H1 (cell line): Measurements from ENCODE around the gene PRLH. TPM values are rescaled to one million over a fixed set of nuclear protein-coding genes. Genes with fewer than 3 reads are reported as not detected.

Source experiments
- EP300 ChIP-seq, 2 experiments: IDR thresholded peaks; 1 replicate in 1 of 2; 2 replicates in 1 of 2; pipeline ENCODE4 v1.6.1; 2011 to 2012; ENCODE audit warnings: low read depth in 2 of 2, low read length in 2 of 2, mild to moderate bottlenecking in 2 of 2, borderline replicate concordance in 1 of 2, inconsistent platforms in 1 of 2, moderate library complexity in 1 of 2
- GABPA ChIP-seq: IDR thresholded peaks from 2 replicates; pipeline ENCODE4 v1.6.1; 2011; ENCODE audit warnings: mild to moderate bottlenecking, low read length, moderate library complexity, borderline replicate concordance; ENCODE audit not compliant: insufficient read depth
- POLR2A ChIP-seq, 2 experiments: IDR thresholded peaks; 1 replicate in 1 of 2; 2 replicates in 1 of 2; pipeline ENCODE4 v1.6.1; 2011; ENCODE audit warnings: low read depth in 2 of 2, low read length in 2 of 2, mild to moderate bottlenecking in 2 of 2; ENCODE audit errors: control extremely low read depth in 1 of 2
- RFX5 ChIP-seq: IDR thresholded peaks from 2 replicates; pipeline ENCODE4 v1.6.1; 2011; ENCODE audit warnings: low read depth, low read length, improper control_type of control experiment, borderline replicate concordance
- SUZ12 ChIP-seq: fragments of 200-600 bp; sonication (generic); IDR thresholded peaks from 2 replicates; pipeline ENCODE4 v1.6.1; 2012; ENCODE audit warnings: mild to moderate bottlenecking, inconsistent platforms, low read length, moderate library complexity, mixed read lengths
- YY1 ChIP-seq: IDR thresholded peaks from 2 replicates; pipeline ENCODE4 v1.6.1; 2011; ENCODE audit warnings: low read depth, mild to moderate bottlenecking, low read length
- polyA plus RNA-seq, 7 experiments: library from polyadenylated mRNA; depleted of rRNA in 3 of 7; stranded (reverse) in 5 of 7; unstranded in 2 of 7; fragments of >200 nt in 5 of 7; fragments of 200-250 nt in 2 of 7; gene quantifications; 1 replicate in 5 of 7; 2 replicates in 1 of 7; 4 replicates in 1 of 7; pipeline versions ENCODE4 v1.2.1 to v1.2.3, GENCODE V29; 2011 to 2013; ENCODE audit warnings: missing spikeins in 2 of 7, mixed read lengths in 2 of 7
- total RNA-seq: library from RNA; stranded (reverse); fragmentation: NEBNext Ultra II Directional; extraction: Animal tissue kit (Norgen Biotek cat#: 25700); gene quantifications from 2 replicates; pipeline ENCODE4 v1.2.1, GENCODE V29; 2021
- TF ChIP-seq, protein P1 (sequence below): fragments of 300-600 bp; sonication (generic); IDR thresholded peaks from 2 replicates; pipeline ENCODE4 v1.7.1; 2012; ENCODE audit warnings: low read length, moderate library complexity, mild to moderate bottlenecking, inconsistent platforms; ENCODE audit not compliant: insufficient replicate concordance
- TF ChIP-seq, protein P2 (sequence below): IDR thresholded peaks from 2 replicates; pipeline ENCODE4 v1.6.1; 2012; ENCODE audit warnings: low read length, inconsistent platforms
- TF ChIP-seq, protein P3 (sequence below): IDR thresholded peaks from 2 replicates; pipeline ENCODE4 v1.6.1; 2011; ENCODE audit warnings: low read depth, mild to moderate bottlenecking, low read length; ENCODE audit not compliant: insufficient read depth

Gene PRLH
- total and polyA plus RNA-seq, 2 of the 8 experiments (the other 6 are each of a cell fraction or from before 2014, with no cell fraction given): not detected

- TF ChIP-seq, protein P1, sequence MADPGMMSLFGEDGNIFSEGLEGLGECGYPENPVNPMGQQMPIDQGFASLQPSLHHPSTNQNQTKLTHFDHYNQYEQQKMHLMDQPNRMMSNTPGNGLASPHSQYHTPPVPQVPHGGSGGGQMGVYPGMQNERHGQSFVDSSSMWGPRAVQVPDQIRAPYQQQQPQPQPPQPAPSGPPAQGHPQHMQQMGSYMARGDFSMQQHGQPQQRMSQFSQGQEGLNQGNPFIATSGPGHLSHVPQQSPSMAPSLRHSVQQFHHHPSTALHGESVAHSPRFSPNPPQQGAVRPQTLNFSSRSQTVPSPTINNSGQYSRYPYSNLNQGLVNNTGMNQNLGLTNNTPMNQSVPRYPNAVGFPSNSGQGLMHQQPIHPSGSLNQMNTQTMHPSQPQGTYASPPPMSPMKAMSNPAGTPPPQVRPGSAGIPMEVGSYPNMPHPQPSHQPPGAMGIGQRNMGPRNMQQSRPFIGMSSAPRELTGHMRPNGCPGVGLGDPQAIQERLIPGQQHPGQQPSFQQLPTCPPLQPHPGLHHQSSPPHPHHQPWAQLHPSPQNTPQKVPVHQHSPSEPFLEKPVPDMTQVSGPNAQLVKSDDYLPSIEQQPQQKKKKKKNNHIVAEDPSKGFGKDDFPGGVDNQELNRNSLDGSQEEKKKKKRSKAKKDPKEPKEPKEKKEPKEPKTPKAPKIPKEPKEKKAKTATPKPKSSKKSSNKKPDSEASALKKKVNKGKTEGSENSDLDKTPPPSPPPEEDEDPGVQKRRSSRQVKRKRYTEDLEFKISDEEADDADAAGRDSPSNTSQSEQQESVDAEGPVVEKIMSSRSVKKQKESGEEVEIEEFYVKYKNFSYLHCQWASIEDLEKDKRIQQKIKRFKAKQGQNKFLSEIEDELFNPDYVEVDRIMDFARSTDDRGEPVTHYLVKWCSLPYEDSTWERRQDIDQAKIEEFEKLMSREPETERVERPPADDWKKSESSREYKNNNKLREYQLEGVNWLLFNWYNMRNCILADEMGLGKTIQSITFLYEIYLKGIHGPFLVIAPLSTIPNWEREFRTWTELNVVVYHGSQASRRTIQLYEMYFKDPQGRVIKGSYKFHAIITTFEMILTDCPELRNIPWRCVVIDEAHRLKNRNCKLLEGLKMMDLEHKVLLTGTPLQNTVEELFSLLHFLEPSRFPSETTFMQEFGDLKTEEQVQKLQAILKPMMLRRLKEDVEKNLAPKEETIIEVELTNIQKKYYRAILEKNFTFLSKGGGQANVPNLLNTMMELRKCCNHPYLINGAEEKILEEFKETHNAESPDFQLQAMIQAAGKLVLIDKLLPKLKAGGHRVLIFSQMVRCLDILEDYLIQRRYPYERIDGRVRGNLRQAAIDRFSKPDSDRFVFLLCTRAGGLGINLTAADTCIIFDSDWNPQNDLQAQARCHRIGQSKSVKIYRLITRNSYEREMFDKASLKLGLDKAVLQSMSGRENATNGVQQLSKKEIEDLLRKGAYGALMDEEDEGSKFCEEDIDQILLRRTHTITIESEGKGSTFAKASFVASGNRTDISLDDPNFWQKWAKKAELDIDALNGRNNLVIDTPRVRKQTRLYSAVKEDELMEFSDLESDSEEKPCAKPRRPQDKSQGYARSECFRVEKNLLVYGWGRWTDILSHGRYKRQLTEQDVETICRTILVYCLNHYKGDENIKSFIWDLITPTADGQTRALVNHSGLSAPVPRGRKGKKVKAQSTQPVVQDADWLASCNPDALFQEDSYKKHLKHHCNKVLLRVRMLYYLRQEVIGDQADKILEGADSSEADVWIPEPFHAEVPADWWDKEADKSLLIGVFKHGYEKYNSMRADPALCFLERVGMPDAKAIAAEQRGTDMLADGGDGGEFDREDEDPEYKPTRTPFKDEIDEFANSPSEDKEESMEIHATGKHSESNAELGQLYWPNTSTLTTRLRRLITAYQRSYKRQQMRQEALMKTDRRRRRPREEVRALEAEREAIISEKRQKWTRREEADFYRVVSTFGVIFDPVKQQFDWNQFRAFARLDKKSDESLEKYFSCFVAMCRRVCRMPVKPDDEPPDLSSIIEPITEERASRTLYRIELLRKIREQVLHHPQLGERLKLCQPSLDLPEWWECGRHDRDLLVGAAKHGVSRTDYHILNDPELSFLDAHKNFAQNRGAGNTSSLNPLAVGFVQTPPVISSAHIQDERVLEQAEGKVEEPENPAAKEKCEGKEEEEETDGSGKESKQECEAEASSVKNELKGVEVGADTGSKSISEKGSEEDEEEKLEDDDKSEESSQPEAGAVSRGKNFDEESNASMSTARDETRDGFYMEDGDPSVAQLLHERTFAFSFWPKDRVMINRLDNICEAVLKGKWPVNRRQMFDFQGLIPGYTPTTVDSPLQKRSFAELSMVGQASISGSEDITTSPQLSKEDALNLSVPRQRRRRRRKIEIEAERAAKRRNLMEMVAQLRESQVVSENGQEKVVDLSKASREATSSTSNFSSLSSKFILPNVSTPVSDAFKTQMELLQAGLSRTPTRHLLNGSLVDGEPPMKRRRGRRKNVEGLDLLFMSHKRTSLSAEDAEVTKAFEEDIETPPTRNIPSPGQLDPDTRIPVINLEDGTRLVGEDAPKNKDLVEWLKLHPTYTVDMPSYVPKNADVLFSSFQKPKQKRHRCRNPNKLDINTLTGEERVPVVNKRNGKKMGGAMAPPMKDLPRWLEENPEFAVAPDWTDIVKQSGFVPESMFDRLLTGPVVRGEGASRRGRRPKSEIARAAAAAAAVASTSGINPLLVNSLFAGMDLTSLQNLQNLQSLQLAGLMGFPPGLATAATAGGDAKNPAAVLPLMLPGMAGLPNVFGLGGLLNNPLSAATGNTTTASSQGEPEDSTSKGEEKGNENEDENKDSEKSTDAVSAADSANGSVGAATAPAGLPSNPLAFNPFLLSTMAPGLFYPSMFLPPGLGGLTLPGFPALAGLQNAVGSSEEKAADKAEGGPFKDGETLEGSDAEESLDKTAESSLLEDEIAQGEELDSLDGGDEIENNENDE: no peak
- TF ChIP-seq EP300 (IDR thresholded peaks at IDR 0.05; ENCODE audit: borderline replicate concordance in 1 of 2, low read depth in 2 of 2, low read length in 2 of 2): no peak
- no peak for TF ChIP-seq YY1
- TF ChIP-seq, protein P2, sequence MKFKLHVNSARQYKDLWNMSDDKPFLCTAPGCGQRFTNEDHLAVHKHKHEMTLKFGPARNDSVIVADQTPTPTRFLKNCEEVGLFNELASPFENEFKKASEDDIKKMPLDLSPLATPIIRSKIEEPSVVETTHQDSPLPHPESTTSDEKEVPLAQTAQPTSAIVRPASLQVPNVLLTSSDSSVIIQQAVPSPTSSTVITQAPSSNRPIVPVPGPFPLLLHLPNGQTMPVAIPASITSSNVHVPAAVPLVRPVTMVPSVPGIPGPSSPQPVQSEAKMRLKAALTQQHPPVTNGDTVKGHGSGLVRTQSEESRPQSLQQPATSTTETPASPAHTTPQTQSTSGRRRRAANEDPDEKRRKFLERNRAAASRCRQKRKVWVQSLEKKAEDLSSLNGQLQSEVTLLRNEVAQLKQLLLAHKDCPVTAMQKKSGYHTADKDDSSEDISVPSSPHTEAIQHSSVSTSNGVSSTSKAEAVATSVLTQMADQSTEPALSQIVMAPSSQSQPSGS: no peak
- TF ChIP-seq RFX5: no peak
- TF ChIP-seq POLR2A (IDR thresholded peaks at IDR 0.05; ENCODE audit: control extremely low read depth in 1 of 2, low read depth in 2 of 2, low read length in 2 of 2): no peak
- no peak for TF ChIP-seq GABPA
- TF ChIP-seq, protein P3, sequence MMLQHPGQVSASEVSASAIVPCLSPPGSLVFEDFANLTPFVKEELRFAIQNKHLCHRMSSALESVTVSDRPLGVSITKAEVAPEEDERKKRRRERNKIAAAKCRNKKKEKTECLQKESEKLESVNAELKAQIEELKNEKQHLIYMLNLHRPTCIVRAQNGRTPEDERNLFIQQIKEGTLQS: no peak
- TF ChIP-seq SUZ12: no peak
Measured at GRCh38 chr2:237517990-237518389, 48.4 kb upstream of the PRLH start (continued).
